GM12878 (cell line): Measurements from ENCODE around the gene PCSK6. TPM values are rescaled to one million over a fixed set of nuclear protein-coding genes. Genes with fewer than 3 reads are reported as not detected.

Experiments used
- ATAC-seq: fragments of 200-7000 bp; cut with Tn5 transposase; 3 replicates; pipeline ENCODE4 v1.9.1; 2020; ENCODE audit warnings: mild to moderate bottlenecking, moderate library complexity
- BruUV-seq: library from RNA; stranded (reverse); fragments of 400-500 nt; replicated peaks from 2 replicates; lab custom pipeline; 2021; lab: Mats Ljungman, UMichigan
- CTCF ChIA-PET: fragments of 300-600 bp; sonication (Branson Sonifier 250); formaldehyde crosslinking; extraction: SDS; loops from one replicate; lab custom pipeline; 2021; ENCODE audit warnings: inconsistent platforms; lab: Yijun Ruan, JAX
- POLR2A ChIA-PET: fragments of 350-600 bp; formaldehyde crosslinking; extraction: SDS; loops from one replicate; lab custom pipeline; 2021; ENCODE audit warnings: inconsistent platforms; lab: Charles Lee
- RAD21 ChIA-PET: fragments of 300-600 bp; sonication (Branson Sonifier 250); formaldehyde crosslinking; loops from one replicate; lab custom pipeline; 2023; ENCODE audit warnings: antibody characterized with exemption; ENCODE audit not compliant: unreplicated experiment; lab: Charles Lee
- SMC1A ChIA-PET: fragments of 300-600 bp; sonication (Branson Sonifier 250); formaldehyde crosslinking; loops from one replicate; lab custom pipeline; 2023; ENCODE audit not compliant: unreplicated experiment, uncharacterized antibody; lab: Charles Lee
- DNase-seq: peaks from one replicate; pipeline ENCODE4 v3.0.0-alpha.2; 2011; ENCODE audit warnings: low read depth, low spot score
- FAIRE-seq: peaks from 3 replicates; lab custom pipeline; 2011; peaks lifted over from hg19 to GRCh38; lab: Jason Lieb, UNC
- H2AFZ ChIP-seq: 2 replicates; pipeline ENCODE4 v1.6.0; 2011; ENCODE audit warnings: low read depth, low read length, control low read depth; ENCODE audit not compliant: control insufficient read depth
- H3K27ac ChIP-seq: 2 replicates; pipeline ENCODE4 v1.5.1; 2011; ENCODE audit warnings: control low read depth; ENCODE audit not compliant: control insufficient read depth, insufficient read depth
- H3K27me3 ChIP-seq, 2 experiments: replicated peaks in 1 of 2; 2 replicates each; pipeline versions ENCODE4 v1.6.0 to v1.6.1; 2011; ENCODE audit warnings: low read length in 1 of 2; ENCODE audit not compliant: control insufficient read depth in 2 of 2, insufficient read depth in 2 of 2
- H3K36me3 ChIP-seq, 2 experiments: 2 replicates each; pipeline ENCODE4 v1.5.1; 2011; ENCODE audit warnings: low read length in 1 of 2; ENCODE audit not compliant: control insufficient read depth in 2 of 2, insufficient read depth in 2 of 2
- H3K4me1 ChIP-seq: 2 replicates; pipeline ENCODE4 v1.6.1; 2011; ENCODE audit warnings: mild to moderate bottlenecking, low read length, moderate library complexity, mixed read lengths; ENCODE audit not compliant: control insufficient read depth, insufficient read depth
- H3K4me2 ChIP-seq: 2 replicates; pipeline ENCODE4 v1.6.0; 2011; ENCODE audit warnings: control low read depth; ENCODE audit not compliant: control insufficient read depth, insufficient read depth
- H3K4me3 ChIP-seq: fragments of 200-600 bp; sonication (generic); 2 replicates; pipeline ENCODE4 v1.5.1; 2016
- H3K79me2 ChIP-seq: 2 replicates; pipeline ENCODE4 v1.6.0; 2011; ENCODE audit warnings: low read length; ENCODE audit not compliant: control insufficient read depth, insufficient read depth
- H3K9ac ChIP-seq: 2 replicates; pipeline ENCODE4 v1.8.0; 2011; ENCODE audit warnings: low read length, control low read depth, mixed read lengths; ENCODE audit not compliant: control insufficient read depth, insufficient read depth
- H3K9me3 ChIP-seq: replicated peaks from 3 replicates; pipeline ENCODE4 v1.5.1; 2011; ENCODE audit warnings: mild to moderate bottlenecking, low read length; ENCODE audit not compliant: control insufficient read depth, insufficient read depth
- H4K20me1 ChIP-seq: 2 replicates; pipeline ENCODE4 v1.6.0; 2011; ENCODE audit not compliant: control insufficient read depth, insufficient read depth
- HDAC6 ChIP-seq: fragments of 200-600 bp; sonication (generic); IDR thresholded peaks from one replicate; pipeline ENCODE4 v1.8.0; 2017; ENCODE audit warnings: antibody characterized with exemption; ENCODE audit not compliant: unreplicated experiment
- MYC ChIP-seq: IDR thresholded peaks from 2 replicates; pipeline ENCODE4 v1.6.1; 2011; ENCODE audit warnings: mild to moderate bottlenecking, low read length, moderate library complexity, inconsistent platforms; ENCODE audit not compliant: insufficient read depth, insufficient replicate concordance, insufficient read length, severe bottlenecking
- NR2C2 ChIP-seq: IDR thresholded peaks from 2 replicates; pipeline ENCODE4 v1.6.1; 2011; ENCODE audit warnings: borderline replicate concordance, low read depth; ENCODE audit not compliant: control insufficient read depth, insufficient read length
- TCF7 ChIP-seq: IDR thresholded peaks from 2 replicates; pipeline ENCODE4 v1.6.1; 2014; ENCODE audit warnings: antibody characterized with exemption, borderline replicate concordance
- YBX1 ChIP-seq: fragments of 450-650 bp; IDR thresholded peaks from 2 replicates; pipeline ENCODE4 v1.6.1; 2016; ENCODE audit warnings: antibody characterized with exemption
- ZNF622 ChIP-seq: fragments of 450-650 bp; IDR thresholded peaks from 2 replicates; pipeline ENCODE4 v1.6.1; 2017; ENCODE audit warnings: mild to moderate bottlenecking, inconsistent platforms
- ZSCAN29 ChIP-seq: fragments of 450-650 bp; IDR thresholded peaks from 2 replicates; pipeline ENCODE4 v1.6.1; 2017; ENCODE audit warnings: mild to moderate bottlenecking, moderate library complexity
- in situ Hi-C: fragments of 300-500 bp; cut with MboI; formaldehyde crosslinking; loops from 9 replicates; pipeline ENCODE4 v1.14.3; 2018; ENCODE audit warnings: mixed read lengths
- intact Hi-C: fragments of 100-400 bp; cut with micrococcal nuclease; formaldehyde crosslinking; loops from one replicate; pipeline ENCODE4 v1.14.2; 2022; ENCODE audit not compliant: unreplicated experiment
- polyA plus RNA-seq, 11 experiments: library from polyadenylated mRNA; depleted of rRNA in 4 of 11; unstranded in 6 of 11; stranded (reverse) in 5 of 11; fragments of >200 nt; fragmentation: Nextera tagmentation in 4 of 11; fragmentation: Illumina TruSeq in 1 of 11; extraction: Ambion mirVana in 4 of 11; extraction: Trizol in 1 of 11; gene quantifications; 1 replicate in 1 of 11; 2 replicates in 10 of 11; pipeline versions ENCODE4 v1.2.1 to v1.2.3, GENCODE V29; 2011 to 2016; ENCODE audit warnings: inconsistent platforms in 2 of 11, missing spikeins in 2 of 11, low read depth in 1 of 11
- total RNA-seq, 4 experiments: library from RNA; depleted of rRNA in 3 of 4; stranded (reverse); fragments of >200 nt in 3 of 4; fragmentation: Illumina TruSeq in 1 of 4; extraction: Trizol in 1 of 4; gene quantifications; 2 replicates each; pipeline versions ENCODE4 v1.2.1 to v1.2.3, GENCODE V29; 2013 to 2021
- TF ChIP-seq, protein P1 (sequence below): fragments of 450-650 bp; IDR thresholded peaks from 2 replicates; pipeline ENCODE4 v1.6.1; 2018; ENCODE audit warnings: borderline replicate concordance, mild to moderate bottlenecking; ENCODE audit not compliant: partially characterized antibody
- TF ChIP-seq, protein P2 (sequence below): fragments of 450-650 bp; IDR thresholded peaks from 2 replicates; pipeline ENCODE4 v1.6.1; 2014; ENCODE audit warnings: mild to moderate bottlenecking
- TF ChIP-seq, protein P3 (sequence below): fragments of 450-650 bp; IDR thresholded peaks from 2 replicates; pipeline ENCODE4 v1.6.1; 2016; ENCODE audit warnings: mild to moderate bottlenecking
- TF ChIP-seq, protein P4 (sequence below): fragments of 450-650 bp; IDR thresholded peaks from 2 replicates; pipeline ENCODE4 v1.6.1; 2017; ENCODE audit warnings: mild to moderate bottlenecking, low read depth, inconsistent platforms; ENCODE audit not compliant: poor library complexity, severe bottlenecking

Gene PCSK6
- total and polyA plus RNA-seq, 10 of the 15 experiments (the other 5 are each of a cell fraction or from before 2014, with no cell fraction given) = 0.19 to 0.67 (median 0.25) TPM; not detected in 4

DNA sequence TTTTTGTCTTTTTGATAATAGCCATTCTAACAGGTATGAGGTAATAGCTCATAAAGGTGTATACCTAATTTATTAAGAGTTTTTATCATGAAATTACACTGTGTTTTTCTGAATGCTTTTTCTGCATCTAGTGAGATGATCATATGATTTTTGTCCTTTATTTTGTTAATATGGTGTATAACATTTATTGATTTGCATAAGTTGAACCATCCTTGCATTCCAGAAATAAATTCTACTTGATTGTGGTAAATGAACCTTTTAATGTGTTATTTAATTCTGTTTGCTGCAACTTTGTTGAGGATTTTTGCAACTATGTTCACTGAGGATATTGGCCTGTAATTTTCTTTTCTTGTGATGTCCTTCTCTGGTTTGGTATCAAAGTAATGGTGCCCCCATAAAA lies 28.0 kb upstream of the PCSK6 start:
- Histone ChIP-seq H3K27me3 (peaks cover 0 to 2% of the 10 kb centered on the region in 2 experiments; a peak in 1 of 4 replicates), H3K9ac (no peak overlapping the region), H3K4me3 (no peak overlapping the region), H4K20me1 (no peaks in the 10 kb centered on the region), H3K4me2 (no peak overlapping the region), H3K79me2 (no peaks in the 10 kb centered on the region)
- ChIA-PET CTCF (no interaction called here), POLR2A (no interaction called here), RAD21 (no interaction called here)
- in situ Hi-C loops = no loop called here
- no peak for ATAC-seq
- no peak for TF ChIP-seq TCF7
- no peak for TF ChIP-seq MYC
- TF ChIP-seq, protein P1, sequence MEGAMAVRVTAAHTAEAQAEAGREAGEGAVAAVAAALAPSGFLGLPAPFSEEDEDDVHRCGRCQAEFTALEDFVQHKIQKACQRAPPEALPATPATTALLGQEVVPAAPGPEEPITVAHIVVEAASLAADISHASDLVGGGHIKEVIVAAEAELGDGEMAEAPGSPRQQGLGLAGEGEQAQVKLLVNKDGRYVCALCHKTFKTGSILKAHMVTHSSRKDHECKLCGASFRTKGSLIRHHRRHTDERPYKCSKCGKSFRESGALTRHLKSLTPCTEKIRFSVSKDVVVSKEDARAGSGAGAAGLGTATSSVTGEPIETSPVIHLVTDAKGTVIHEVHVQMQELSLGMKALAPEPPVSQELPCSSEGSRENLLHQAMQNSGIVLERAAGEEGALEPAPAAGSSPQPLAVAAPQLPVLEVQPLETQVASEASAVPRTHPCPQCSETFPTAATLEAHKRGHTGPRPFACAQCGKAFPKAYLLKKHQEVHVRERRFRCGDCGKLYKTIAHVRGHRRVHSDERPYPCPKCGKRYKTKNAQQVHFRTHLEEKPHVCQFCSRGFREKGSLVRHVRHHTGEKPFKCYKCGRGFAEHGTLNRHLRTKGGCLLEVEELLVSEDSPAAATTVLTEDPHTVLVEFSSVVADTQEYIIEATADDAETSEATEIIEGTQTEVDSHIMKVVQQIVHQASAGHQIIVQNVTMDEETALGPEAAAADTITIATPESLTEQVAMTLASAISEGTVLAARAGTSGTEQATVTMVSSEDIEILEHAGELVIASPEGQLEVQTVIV = no peak
- TF ChIP-seq, protein P2, sequence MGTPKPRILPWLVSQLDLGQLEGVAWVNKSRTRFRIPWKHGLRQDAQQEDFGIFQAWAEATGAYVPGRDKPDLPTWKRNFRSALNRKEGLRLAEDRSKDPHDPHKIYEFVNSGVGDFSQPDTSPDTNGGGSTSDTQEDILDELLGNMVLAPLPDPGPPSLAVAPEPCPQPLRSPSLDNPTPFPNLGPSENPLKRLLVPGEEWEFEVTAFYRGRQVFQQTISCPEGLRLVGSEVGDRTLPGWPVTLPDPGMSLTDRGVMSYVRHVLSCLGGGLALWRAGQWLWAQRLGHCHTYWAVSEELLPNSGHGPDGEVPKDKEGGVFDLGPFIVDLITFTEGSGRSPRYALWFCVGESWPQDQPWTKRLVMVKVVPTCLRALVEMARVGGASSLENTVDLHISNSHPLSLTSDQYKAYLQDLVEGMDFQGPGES = no peak
- TF ChIP-seq, protein P3, sequence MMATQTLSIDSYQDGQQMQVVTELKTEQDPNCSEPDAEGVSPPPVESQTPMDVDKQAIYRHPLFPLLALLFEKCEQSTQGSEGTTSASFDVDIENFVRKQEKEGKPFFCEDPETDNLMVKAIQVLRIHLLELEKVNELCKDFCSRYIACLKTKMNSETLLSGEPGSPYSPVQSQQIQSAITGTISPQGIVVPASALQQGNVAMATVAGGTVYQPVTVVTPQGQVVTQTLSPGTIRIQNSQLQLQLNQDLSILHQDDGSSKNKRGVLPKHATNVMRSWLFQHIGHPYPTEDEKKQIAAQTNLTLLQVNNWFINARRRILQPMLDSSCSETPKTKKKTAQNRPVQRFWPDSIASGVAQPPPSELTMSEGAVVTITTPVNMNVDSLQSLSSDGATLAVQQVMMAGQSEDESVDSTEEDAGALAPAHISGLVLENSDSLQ = no peak
- no peak for TF ChIP-seq NR2C2
- TF ChIP-seq YBX1 = no peak
- no peak for TF ChIP-seq ZNF622
- no peak for TF ChIP-seq HDAC6
- TF ChIP-seq ZSCAN29 = no peak
- TF ChIP-seq, protein P4, sequence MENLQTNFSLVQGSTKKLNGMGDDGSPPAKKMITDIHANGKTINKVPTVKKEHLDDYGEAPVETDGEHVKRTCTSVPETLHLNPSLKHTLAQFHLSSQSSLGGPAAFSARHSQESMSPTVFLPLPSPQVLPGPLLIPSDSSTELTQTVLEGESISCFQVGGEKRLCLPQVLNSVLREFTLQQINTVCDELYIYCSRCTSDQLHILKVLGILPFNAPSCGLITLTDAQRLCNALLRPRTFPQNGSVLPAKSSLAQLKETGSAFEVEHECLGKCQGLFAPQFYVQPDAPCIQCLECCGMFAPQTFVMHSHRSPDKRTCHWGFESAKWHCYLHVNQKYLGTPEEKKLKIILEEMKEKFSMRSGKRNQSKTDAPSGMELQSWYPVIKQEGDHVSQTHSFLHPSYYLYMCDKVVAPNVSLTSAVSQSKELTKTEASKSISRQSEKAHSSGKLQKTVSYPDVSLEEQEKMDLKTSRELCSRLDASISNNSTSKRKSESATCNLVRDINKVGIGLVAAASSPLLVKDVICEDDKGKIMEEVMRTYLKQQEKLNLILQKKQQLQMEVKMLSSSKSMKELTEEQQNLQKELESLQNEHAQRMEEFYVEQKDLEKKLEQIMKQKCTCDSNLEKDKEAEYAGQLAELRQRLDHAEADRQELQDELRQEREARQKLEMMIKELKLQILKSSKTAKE = no peak
- TF ChIP-seq, all 136 proteins: peak for 0
- intact Hi-C loops = no loop called here
- Histone ChIP-seq H3K4me1 (no peaks in the 10 kb centered on the region), H3K36me3 (no peaks in the 10 kb centered on the region), H2AFZ (no peak overlapping the region), H3K27ac (no peak overlapping the region), H3K9me3 (no peaks in the 10 kb centered on the region; the same call in 1 of the 3 replicates)
- SMC1A ChIA-PET = no interaction called here
- DNase-seq (no peak), FAIRE-seq (no peak)
- BruUV-seq = no TSS peak
